Mucosa of descending colon (tissue), 3 donors: ENCODE results near the gene LAMB4. TPM values are rescaled to one million over a fixed set of nuclear protein-coding genes. Genes with fewer than 3 reads are reported as not detected.

Source experiments
- ATAC-seq: fragments of 200-7000 bp; cut with Tn5 transposase; one replicate; pipeline ENCODE4 v1.9.1; 2020; ENCODE audit warnings: mild to moderate bottlenecking, moderate library complexity
- DNase-seq, 3 donors: peaks; one replicate each; pipeline ENCODE4 v3.0.0-alpha.2; 2020
- H3K36me3 ChIP-seq: fragments of 200-600 bp; one replicate; pipeline ENCODE4 v1.8.0; 2021; ENCODE audit warnings: low read depth, mild to moderate bottlenecking
- H3K4me1 ChIP-seq: fragments of 200-600 bp; one replicate; pipeline ENCODE4 v1.8.0; 2021; ENCODE audit warnings: low read depth, mild to moderate bottlenecking
- H3K4me3 ChIP-seq: fragments of 200-600 bp; one replicate; pipeline ENCODE4 v1.8.0; 2021; ENCODE audit warnings: mild to moderate bottlenecking
- H3K9me3 ChIP-seq: fragments of 200-600 bp; one replicate; pipeline ENCODE4 v1.8.0; 2021; ENCODE audit warnings: mild to moderate bottlenecking
- intact Hi-C, 2 donors: fragments of 100-400 bp; cut with DNase I in 1 of 2; cut with micrococcal nuclease in 1 of 2; formaldehyde crosslinking; loops; one replicate each; pipeline versions ENCODE4 v1.11.0 to v1.11.1; 2022; cut with DNase I, micrococcal nuclease
- total RNA-seq, 3 donors: library from RNA; stranded (reverse); fragmentation: NEBNext Ultra II Directional in 2 of 3; extraction: Animal tissue kit (Norgen Biotek cat#: 25700) in 2 of 3; gene quantifications; one replicate each; pipeline versions ENCODE4 v1.2.1 to v1.2.4, GENCODE V29; 2021 to 2023
- TF ChIP-seq, protein P1 (sequence below): fragments of 200-600 bp; IDR thresholded peaks from one replicate; pipeline ENCODE4 v1.8.0; 2022; ENCODE audit warnings: antibody characterized with exemption, mild to moderate bottlenecking
- donor health status: DM: no; HTN: no; CAD: no; lungs with moderate emphysema.
- donor health status: DM: no; HTN: no; CAD: no.
- donor health status: DM: no; HTN: yes; CAD: no.

Gene LAMB4
- total RNA-seq, 3 donors from 2014 or later = 0.22 TPM; not detected in 2

DNA sequence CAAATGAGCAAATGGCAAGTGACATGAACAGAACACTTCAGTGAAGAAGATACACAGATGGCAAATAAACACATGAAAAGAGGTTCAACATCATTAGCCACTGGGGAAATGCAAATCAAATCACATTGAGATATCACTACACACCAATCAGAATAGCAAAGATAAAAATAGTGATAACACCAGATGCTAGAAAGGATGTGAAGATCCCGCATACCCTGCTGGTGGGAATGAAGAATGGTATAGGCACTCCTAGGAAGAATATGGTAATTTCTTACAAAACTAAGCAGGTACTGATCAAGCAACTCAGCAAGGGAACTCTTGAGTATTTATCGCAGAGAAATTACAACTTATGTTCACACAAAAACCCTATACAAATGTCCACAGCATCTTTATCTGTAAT lies 11.2 kb downstream of the LAMB4 start:
- TF ChIP-seq, protein P1, sequence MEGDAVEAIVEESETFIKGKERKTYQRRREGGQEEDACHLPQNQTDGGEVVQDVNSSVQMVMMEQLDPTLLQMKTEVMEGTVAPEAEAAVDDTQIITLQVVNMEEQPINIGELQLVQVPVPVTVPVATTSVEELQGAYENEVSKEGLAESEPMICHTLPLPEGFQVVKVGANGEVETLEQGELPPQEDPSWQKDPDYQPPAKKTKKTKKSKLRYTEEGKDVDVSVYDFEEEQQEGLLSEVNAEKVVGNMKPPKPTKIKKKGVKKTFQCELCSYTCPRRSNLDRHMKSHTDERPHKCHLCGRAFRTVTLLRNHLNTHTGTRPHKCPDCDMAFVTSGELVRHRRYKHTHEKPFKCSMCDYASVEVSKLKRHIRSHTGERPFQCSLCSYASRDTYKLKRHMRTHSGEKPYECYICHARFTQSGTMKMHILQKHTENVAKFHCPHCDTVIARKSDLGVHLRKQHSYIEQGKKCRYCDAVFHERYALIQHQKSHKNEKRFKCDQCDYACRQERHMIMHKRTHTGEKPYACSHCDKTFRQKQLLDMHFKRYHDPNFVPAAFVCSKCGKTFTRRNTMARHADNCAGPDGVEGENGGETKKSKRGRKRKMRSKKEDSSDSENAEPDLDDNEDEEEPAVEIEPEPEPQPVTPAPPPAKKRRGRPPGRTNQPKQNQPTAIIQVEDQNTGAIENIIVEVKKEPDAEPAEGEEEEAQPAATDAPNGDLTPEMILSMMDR = no peak
- Histone ChIP-seq H3K4me3 (no peak overlapping the region), H3K36me3 (no peaks in the 10 kb centered on the region), H3K4me1 (no peaks in the 10 kb centered on the region), H3K9me3 (no peaks in the 10 kb centered on the region)
- ATAC-seq (no peak), DNase-seq (no peak)
- intact Hi-C loops = no loop called here

DNA sequence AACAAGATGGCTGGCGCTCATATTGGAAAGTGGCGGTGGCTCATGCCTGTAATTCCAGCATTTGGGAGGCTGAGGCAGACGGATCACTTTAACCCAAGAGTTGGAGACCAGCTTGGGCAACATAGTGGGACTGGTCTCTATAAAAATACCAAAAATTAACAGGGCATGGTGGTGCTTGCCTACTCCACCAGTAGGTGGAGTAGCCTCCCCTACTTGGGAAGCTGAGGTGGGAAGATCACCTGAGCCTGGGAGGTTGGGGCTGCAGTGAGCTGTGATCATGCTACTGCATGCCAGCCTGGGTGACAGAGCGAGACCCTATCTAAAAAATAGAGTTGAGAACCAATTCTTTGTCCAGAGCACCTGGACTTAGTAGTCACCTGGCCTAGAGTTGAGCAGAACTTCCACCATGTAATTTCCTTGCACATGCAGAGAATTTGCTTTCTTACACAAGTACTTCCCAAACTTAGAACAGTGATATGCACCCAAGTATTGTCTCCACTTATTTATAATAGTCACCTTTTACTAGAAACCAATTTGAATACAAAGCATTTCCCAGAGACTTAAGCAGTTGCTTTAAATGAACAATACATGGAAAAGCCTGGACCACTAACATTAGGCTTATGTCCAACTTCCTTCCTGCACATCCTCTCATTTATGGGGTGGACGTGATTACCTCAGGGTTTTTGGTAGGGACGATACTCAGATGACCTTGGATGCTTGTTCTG lies 15.9 kb downstream of the LAMB4 start:
- Histone ChIP-seq H3K9me3 (no peaks in the 10 kb centered on the region), H3K4me1 (no peaks in the 10 kb centered on the region), H3K4me3 (no peak overlapping the region), H3K36me3 (no peaks in the 10 kb centered on the region)
- TF ChIP-seq, protein P1 = no peak
- intact Hi-C loops = no loop called here
- DNase-seq = no peak
- peak; percentile 55 for ATAC-seq

DNA sequence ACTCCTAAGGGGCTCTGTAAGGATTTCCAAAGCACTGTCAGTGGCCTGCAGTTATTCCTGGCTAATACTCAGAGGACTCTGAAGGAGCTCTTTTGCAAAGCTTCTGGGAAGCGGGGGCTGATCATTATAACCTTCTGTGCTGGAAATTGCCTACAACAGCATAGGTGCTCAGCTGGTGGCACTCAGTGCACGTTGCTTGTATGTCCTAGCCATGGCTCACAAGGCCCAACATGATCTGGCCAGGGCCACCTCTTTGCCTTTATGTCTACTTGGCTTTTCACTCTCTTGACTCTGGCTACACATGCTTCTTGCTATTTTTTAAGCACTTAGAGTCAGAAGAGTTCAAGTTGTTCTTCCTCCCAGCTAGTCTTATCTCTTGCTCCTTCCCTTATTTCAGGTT lies 17.5 kb downstream of the LAMB4 start:
- no peak overlapping the region for H3K4me3 ChIP-seq
- H3K36me3 ChIP-seq = no peaks in the 10 kb centered on the region
- ATAC-seq (no peak), DNase-seq (no peak)
- no peaks in the 10 kb centered on the region for H3K4me1 ChIP-seq
- intact Hi-C loops = no loop called here
- H3K9me3 ChIP-seq = no peaks in the 10 kb centered on the region
- TF ChIP-seq, protein P1 = no peak

DNA sequence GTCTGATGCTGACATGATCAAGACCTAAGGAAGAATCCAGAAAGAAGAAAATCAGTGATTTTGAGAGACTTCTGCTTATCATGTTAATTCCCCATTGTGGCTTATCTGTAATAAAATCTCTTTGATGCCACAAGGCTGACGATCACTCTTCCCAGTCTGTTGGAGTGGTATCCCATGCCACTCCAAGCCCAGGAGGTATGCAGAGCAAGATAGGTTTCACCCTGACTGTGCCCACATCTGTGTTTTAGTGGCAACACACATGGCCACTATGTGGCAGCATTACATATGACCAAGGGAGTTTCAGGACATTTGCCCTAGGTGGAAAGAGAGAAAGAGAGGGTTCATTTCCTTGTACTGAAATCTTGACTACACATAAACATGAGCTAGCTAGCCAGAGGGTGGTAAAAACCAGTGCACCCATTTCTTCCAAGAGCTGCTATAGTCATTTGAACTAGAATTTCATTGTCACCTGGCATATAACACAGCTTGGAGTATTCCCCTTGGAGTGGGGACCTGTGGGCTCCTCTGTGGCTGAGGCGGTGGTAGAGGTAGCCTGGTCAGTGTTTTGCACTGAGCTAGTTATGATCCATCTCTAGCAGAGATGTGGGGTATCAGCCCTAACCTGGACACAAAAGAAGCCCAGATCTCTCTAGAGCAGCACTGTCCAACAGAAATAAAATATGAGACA lies 20.8 kb downstream of the LAMB4 start:
- TF ChIP-seq, protein P1 = no peak
- H3K4me3 ChIP-seq = no peak overlapping the region
- no peaks in the 10 kb centered on the region for H3K36me3 ChIP-seq
- peak in 1 of 3 donors; percentile 39 for DNase-seq
- ATAC-seq = peak; percentile 88
- H3K4me1 ChIP-seq = no peaks in the 10 kb centered on the region
- intact Hi-C loops = no loop called here
- no peaks in the 10 kb centered on the region for H3K9me3 ChIP-seq

DNA sequence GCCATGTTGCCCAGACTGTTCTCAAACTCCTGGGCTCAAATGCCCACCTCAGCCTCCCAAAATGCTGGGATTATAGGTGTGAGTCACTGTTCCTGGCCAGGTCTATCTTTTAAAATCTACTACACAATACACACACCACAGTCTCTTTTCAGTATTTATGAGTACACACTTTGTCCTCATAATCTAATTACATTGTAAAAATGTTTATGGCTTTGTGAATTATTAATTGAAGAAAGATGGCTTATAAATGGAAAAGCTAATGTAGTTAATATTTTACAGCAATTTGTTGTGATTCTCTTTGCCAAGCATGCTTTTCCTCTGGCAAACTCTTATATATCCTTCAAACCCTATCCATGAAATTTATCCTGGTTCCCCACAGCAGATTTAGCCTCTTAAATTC lies 22.0 kb downstream of the LAMB4 start:
- DNase-seq = no peak
- intact Hi-C loops = no loop called here

More for the DNA sequence above, 22.0 kb downstream of the LAMB4 start:
- no peak overlapping the region for H3K4me3 ChIP-seq
- H3K9me3 ChIP-seq = no peaks in the 10 kb centered on the region
- H3K36me3 ChIP-seq = no peaks in the 10 kb centered on the region
- TF ChIP-seq, protein P1 = no peak
- no peaks in the 10 kb centered on the region for H3K4me1 ChIP-seq
- ATAC-seq = no peak
